Left forelimb (tissue), 1 donor: Measurements from ENCODE around the gene RYR3.
"Not testable (repeated sequence)": the region's sequence is repeated elsewhere in the genome, so short reads cannot be mapped to it uniquely, and the experiment has no call there.

ENCODE experiments used
- DNase-seq: peaks from one replicate; pipeline ENCODE4 v3.0.0-alpha.2; 2018; ENCODE audit warnings: low spot score

The RYR3 gene

DNA sequence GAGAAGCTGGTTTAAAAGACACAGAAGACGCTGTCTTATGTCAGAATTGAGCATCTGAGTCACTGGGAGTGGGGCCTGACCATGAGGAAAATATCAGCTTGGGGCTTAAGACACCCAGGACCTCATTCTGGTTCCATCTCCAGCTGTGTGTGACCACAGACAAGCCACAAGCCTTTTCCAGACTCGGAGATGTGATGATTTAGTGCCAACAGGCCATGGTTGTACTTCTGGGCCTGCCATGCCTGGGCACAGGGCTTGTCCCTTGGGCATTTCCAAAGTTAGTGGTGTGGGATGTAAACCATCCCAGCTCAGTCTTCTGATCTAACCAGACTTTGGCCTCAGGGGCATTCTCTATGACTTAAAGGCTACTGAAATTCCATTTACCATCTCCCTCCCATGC, 269.8 kb downstream of the RYR3 start:
- no peak for DNase-seq

DNA sequence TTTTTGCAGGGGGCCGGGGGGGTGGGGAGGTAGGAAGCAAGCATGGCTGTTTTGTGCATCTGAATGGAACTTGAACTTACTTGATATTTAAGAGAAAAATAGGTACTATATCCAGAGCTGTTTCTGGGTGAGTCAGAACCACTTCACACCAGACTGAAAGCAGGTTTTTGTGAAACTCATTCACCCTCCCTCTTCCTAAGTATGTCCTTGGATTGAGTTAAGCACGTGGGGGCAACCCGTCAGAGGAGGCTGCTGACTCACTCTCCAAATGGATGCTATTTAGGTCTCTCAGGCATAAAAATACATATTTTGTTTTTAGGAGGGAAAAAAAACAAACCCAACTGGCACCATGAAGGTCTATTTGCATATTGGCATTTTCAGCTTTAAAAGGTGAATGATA, 270.3 kb downstream of the RYR3 start:
- no peak for DNase-seq

DNA sequence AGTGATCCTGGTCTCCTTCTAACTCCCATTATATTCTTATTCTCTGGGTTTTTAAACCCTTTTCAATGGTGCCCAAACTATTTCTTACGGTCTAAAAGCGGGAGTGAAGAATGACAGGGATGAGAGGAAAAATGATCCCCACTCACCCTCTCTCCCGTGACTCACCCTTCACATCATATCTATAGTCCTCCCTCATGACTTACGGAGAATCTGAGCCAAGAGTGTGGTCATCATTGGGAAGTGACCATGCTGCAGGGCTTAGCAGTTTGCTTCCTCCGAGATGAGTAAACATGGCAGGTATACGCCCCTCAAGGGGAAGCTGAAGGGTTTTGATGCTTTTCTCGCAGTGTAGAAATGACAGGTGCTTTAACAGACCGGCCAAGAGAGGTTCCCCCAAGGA, 274.0 kb downstream of the RYR3 start:
- no peak for DNase-seq

- no peak for DNase-seq
Measured at GRCh38 chr15:33586786-33587697, 276.3 kb downstream of the RYR3 start.

DNA sequence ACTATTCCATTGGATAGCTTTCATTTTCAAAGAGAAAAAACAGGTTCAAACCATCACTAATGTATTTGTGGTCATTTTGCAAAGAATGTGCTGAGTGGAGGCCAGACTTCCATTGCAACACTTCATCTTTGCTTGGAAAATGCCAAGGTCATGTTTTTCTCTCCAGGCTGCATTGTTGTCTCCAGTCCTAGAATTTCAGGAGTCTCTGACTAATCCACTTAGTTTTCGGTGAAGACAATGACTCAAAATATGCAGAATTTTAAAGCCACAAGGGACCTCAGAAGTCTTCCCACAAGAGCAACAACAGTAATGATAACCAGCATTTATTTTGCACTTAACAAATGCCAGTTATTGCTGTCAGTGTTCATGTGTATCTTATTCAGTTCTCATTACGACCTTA, 277.0 kb downstream of the RYR3 start:
- no peak for DNase-seq

DNA sequence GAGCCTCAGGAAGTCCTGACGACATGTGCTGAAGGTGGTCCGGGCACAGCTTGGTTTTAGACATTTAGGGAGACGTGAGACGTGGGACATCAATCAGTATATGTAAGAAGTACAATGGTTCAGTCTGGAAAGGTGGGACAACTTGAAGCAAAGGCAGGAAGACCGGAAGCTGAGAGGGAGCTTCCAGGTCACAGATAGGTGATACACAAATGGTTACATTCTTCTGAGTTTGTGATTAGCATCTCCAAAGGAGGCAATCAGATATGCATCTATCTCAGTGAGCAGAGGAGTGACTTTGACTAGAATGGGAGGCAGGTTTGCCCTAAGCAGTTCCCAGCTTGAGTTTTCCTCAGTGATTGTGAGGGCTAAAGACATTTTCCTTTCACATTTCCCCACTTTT, 282.1 kb downstream of the RYR3 start:
- DNase-seq, result no peak

- DNase-seq, result not testable (repeated sequence)
Measured at GRCh38 chr15:33598382-33598781, 287.6 kb downstream of the RYR3 start.

DNA sequence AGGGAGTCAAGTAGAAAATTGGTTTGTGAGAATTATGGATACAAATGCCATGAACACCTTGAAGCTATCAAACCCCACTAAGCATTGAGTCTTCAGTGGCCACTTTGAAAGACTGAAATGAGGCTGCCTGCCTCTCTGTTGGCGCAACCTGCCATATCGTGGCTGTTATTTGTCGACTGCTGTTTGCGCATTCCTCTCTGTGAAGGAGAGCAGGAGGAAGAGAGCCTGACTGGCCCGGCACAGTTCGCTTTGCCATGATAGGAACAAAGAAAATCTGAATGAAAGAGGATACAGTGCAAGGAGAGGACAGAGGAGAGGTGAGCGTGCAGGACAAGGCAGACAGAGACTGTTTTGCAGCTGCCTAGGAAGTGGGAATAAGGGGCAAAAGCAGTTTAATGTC, 289.4 kb downstream of the RYR3 start:
- DNase-seq, result no peak

- DNase-seq, result no peak
Measured at GRCh38 chr15:33601461-33601860, 290.7 kb downstream of the RYR3 start.

DNA sequence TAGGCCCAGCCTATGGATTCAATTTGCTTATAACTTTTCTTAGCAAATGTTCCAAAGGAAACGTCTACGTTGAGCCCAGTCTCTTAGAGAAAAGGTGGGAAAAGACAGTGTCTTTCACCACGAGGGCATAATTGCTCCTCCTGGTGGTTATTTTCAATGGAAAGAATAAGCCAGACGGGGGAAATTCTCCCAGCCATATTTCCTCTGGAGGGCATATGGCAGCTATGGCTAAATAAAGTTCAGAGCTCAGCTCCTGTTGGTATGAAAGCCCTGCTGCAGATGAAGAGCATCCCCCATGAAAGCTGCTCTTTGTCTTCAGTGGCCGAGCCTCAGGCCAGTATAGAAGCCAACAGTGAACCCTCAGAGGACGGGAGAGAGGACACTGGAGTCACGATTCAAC, 297.9 kb downstream of the RYR3 start:
- no peak for DNase-seq

- no peak for DNase-seq
Measured at GRCh38 chr15:33612721-33613304, 302.0 kb downstream of the RYR3 start.

DNA sequence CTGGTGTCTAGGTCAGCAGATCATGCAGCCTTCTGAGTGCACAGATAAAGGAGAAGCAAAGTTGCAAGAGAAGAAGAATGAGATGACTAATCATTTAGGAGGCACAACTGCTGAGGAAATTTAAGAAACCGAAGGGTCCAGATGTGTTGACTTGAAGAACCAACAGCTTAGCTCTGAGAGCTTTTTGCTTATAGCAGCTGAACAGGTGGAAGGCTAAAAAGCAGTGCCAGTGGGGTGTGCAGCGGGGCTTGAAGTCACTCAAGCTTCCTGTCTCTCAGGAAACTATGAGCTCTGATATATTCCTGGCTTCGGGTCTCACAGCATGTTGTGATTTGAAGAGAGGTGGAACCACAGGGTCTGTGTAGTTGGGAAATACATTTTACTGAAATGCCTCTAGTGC, 305.7 kb downstream of the RYR3 start:
- DNase-seq, result no peak

DNA sequence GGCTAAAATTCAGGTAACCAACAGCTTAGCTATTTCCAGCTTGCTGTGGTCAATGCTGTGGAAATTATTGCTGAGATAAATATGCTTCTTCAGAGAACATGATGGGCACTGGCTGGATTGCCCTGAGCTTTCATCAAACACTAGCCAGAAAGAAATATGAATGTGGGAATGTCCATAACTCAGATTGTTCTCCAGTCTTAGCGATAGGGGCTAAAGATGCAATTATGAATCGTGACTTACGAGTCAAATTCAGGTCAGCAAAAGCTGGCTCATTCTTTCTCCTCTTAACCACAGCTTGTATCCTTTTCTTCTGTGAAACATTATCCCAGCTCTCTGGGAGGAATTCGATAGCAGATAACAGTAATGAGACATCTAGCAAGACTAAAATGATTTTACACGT, 307.6 kb downstream of the RYR3 start:
- no peak for DNase-seq

- no peak for DNase-seq
Measured at GRCh38 chr15:33621141-33621540, 310.4 kb downstream of the RYR3 start.

GRCh38 chr15:33623010-33623409, 312.2 kb downstream of the RYR3 start:
- no peak for DNase-seq

- no peak for DNase-seq
Measured at GRCh38 chr15:33624439-33624838, 313.7 kb downstream of the RYR3 start.

GRCh38 chr15:33629647-33630046, 318.9 kb downstream of the RYR3 start:
- no peak for DNase-seq

DNA sequence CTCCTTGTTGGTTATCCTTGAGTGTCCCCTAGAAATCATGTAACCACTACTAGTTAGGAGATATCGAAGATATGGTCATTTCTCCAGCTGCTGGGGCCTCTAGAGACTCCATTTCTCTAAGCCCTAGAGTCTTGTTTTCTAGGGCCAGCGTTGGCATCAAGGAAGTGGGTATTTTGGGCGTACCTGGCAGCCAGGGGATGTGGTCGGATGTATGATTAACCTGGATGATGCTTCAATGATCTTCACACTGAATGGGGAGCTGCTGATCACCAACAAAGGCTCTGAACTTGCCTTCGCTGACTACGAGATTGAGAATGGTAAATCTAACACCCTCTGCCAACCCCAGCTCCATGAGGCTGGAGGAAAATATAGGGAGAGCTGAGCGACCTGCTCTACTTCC, 325.5 kb downstream of the RYR3 start:
- no peak for DNase-seq

DNA sequence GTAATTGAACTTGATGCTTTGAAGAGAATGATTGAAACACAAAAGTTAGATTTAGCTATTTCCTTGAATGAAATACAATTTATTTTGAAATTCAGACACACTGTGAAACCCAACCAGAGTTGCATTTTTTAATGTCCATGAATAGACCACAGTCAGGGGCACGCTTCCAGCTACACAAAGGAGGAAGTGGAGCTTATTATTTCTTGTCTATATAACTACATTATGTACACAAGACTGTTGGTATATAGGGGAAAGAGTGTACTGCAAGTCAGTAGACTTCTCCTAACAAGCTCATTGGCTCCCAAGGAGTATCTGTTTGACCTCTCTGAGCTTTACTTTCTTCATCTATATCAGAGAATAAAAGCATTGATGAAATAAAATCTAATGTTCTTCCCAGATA, 326.2 kb downstream of the RYR3 start:
- no peak for DNase-seq

DNA sequence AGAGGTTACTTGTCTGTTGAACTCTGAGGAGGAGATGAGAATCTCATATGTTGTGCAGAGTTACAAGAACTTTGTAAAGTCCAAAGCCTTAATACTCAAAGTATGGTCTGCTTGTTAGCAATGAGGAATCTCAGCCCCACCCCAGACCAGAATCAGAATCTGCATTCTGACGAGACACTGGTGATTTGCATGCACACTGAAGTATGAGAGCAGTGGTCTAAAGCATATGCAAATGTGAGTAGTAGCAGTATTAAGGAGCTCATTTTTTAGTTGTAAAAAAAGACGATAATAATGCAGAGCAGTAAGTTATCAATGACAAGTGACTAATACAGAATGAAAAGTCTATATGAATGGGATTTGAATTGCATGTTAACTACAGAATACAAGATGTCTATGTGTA, 327.7 kb downstream of the RYR3 start:
- no peak for DNase-seq

- no peak for DNase-seq
Measured at GRCh38 chr15:33639051-33639450, 328.3 kb downstream of the RYR3 start.

- DNase-seq, result no peak
Measured at GRCh38 chr15:33639456-33639855, 328.7 kb downstream of the RYR3 start.

DNA sequence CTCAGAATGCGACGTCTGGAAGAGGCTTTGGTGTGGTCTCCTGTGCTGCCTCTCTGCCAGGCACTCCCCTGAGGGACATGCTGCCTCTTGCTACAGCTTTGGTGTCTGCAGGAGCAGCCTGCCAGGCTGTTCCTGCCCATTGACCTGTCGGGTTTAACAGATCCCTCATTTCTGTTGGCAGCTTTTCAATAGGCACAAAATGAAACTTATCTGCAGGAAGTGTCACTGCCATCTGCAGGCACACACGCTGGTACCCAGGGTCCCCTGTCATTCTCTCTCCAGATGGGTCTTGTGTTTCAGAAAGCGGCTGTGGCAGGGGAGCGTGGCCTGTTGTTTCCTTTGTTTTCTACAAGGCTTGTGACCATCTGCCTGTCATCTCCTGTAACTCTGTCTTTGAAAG, 329.2 kb downstream of the RYR3 start:
- DNase-seq, result no peak

GRCh38 chr15:33641069-33641468, 330.3 kb downstream of the RYR3 start:
- no peak for DNase-seq
